ENCODE data around the gene TUBA4B.
A peak's percentile ranks its signal among the peaks of the same experiment; 100 is the strongest.
"Not testable (repeated sequence)": the region's sequence is repeated elsewhere in the genome, so short reads cannot be mapped to it uniquely, and the experiment has no call there.

The TUBA4B gene

DNA sequence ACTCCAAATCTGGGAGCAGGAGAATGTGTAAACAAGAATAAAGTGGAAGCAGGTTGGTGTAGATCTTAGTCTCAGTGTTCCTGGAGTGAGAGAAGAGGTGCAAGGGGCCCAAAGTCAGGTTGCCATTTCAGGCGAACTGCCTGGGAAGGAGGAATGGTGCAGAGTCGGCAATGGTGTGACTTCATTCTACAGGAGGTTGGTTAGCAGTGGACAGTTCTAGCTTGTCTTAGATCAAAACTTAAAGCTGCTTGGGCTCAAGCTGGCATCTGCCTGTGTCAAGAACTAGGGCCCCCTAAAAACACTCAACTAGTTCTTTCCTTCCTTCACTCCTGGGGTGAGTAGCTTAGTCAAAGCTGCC lies 4.2 kb upstream of the TUBA4B start:
- no peak for DNase-seq

GRCh38 chr2:219249203-219249980 lies 3.7 kb upstream of the TUBA4B start:
- no peak for DNase-seq

- no peak for DNase-seq
Measured at GRCh38 chr2:219250049-219250781, 2.8 kb upstream of the TUBA4B start.

GRCh38 chr2:219251656-219252055 lies 1.4 kb upstream of the TUBA4B start:
- DNase-seq: no peak

GRCh38 chr2:219252084-219252483 lies 959 bp upstream of the TUBA4B start:
- peak; percentile 28 for DNase-seq

- DNase-seq: no peak
Measured at GRCh38 chr2:219252570-219252899, 508 bp upstream of the TUBA4B start.

GRCh38 chr2:219253753-219254589 lies 928 bp downstream of the TUBA4B start, which contains the start of gene TUBA4A:
Gene TUBA4A, minus strand, starts transcription at chr2:219253918. Its CDS starts 60 bp downstream, at chr2:219253858.
- DNase-seq: peak; percentile 80

- DNase-seq: peak; percentile 35
Measured at GRCh38 chr2:219254590-219255201, 1.7 kb downstream of the TUBA4B start.

DNA sequence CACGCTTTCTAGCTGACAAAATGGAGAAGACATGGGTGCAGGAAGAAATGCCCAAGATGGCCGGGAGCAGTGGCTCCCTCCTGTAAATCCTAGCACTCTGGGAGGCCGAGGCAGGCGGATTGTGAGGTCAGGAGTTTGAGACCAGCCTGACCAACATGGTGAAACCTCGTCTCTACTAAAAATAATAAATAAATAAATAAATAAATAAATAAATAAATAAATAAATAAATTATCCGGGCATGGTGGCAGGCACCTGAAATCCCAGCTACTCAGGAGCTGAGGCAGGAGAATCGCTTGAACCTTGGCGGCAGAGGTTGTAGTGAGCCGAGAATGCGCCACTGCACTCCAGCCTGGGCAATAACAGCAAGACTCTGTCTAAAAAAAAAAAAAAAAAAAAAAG lies 5.9 kb downstream of the TUBA4B start:
- not testable (repeated sequence) for DNase-seq

- no peak for DNase-seq
Measured at GRCh38 chr2:219261024-219261855, 8.2 kb downstream of the TUBA4B start.

- no peak for DNase-seq
Measured at GRCh38 chr2:219266232-219266631, 13.2 kb downstream of the TUBA4B start.

DNA sequence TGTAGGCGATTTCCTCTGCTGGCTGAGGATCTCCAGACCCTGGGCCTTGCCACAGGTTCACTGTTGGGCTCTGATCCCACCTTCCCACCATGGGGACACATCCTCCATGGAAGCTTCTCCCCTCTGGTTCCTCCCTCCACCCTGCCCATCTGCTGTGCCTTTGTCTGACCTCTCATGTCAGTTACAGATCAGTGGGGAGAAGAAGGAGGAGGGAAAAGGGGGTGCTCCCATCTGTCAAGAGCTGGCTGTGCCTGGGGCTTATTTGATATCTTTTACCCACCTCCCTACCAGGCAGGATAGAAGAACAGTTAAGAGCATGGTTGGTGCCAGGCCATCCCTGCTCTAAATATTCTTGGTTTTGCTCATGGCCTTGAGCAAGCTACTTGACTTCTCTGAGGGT lies 13.8 kb downstream of the TUBA4B start:
- no peak for DNase-seq

- no peak for DNase-seq
Measured at GRCh38 chr2:219268294-219268693, 15.3 kb downstream of the TUBA4B start.

- DNase-seq: no peak
Measured at GRCh38 chr2:219269362-219270054, 16.5 kb downstream of the TUBA4B start.

GRCh38 chr2:219270055-219270372 lies 17.0 kb downstream of the TUBA4B start:
- DNase-seq: no peak

- DNase-seq: no peak
Measured at GRCh38 chr2:219271021-219271420, 18.0 kb downstream of the TUBA4B start.

GRCh38 chr2:219272356-219272755 lies 19.3 kb downstream of the TUBA4B start:
- no peak for DNase-seq

DNA sequence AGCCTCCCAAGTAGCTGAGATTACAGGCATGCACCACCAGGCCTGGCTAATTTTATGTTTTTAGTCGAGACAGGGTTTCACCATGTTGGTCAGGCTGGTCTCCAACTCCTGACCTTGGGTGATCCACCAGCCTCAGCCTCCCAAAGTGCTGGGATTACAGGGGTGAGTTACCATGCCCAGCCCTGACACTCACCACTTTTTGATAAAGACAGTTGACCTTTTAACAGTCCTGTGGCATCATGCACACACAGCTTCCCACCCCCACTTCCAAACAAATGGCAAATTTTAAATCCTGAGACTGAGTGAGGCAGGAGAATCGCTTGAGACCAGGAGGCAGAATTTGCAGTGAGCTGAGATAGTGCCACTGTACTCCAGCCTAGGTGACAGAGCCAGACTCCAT lies 20.0 kb downstream of the TUBA4B start:
- DNase-seq: no peak

- DNase-seq: no peak
Measured at GRCh38 chr2:219273937-219274336, 20.9 kb downstream of the TUBA4B start.

DNA sequence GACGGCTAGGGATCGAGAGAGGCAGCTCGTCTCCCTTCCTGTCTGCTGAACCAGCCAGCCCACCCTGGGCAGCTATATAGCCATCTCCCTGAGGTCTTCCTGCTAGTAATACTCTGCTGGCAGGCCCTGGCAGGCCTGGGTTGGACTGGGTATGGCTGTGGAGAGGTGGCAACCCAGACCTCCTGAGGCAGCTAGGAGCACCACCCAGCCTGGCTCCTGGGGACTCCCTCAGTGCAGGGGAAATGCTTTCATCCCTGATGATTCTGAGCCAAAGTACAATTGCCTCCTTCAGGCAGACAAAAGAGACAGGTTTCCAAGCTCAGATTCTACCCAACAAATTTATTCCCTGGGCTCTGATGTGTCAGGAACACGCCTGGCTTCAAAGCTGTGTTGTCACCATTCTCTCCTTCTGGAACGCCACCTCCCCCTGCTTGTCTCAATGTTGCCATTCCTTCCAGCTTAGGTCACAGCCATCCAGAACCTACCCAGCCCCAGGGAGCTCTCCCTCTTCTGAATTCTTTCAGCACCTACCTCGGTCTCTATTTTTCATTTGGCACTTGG lies 21.4 kb downstream of the TUBA4B start:
- no peak for DNase-seq
